HEK293 (cell line): Measurements from ENCODE around the gene SYN1.

ENCODE experiments used
- BCL11A ChIP-seq: fragments of 450-650 bp; formaldehyde crosslinking; IDR thresholded peaks from 2 replicates; pipeline ENCODE4 v1.5.1; 2016; ENCODE audit warnings: low read depth, missing biosample characterization, missing genetic modification characterization
- BCL6B ChIP-seq: fragments of 450-650 bp; formaldehyde crosslinking; IDR thresholded peaks from 2 replicates; pipeline ENCODE4 v1.5.1; 2017; ENCODE audit warnings: missing biosample characterization, missing genetic modification characterization
- CTCF ChIP-seq: fragments of 450-650 bp; formaldehyde crosslinking; IDR thresholded peaks from 2 replicates; pipeline ENCODE4 v1.5.1; 2016; ENCODE audit warnings: missing biosample characterization, missing genetic modification characterization
- GLI4 ChIP-seq: fragments of 450-650 bp; formaldehyde crosslinking; IDR thresholded peaks from 2 replicates; pipeline ENCODE4 v1.5.1; 2016; ENCODE audit warnings: missing biosample characterization, missing genetic modification characterization
- HOXC10 ChIP-seq: sonication (generic); formaldehyde crosslinking; IDR thresholded peaks from 2 replicates; pipeline ENCODE4 v1.8.1; 2023; ENCODE audit warnings: mild to moderate bottlenecking, missing genetic modification reagents
- INSM2 ChIP-seq: fragments of 450-650 bp; formaldehyde crosslinking; IDR thresholded peaks from 2 replicates; pipeline ENCODE4 v1.5.1; 2016; ENCODE audit warnings: missing biosample characterization, missing genetic modification characterization
- KLF16 ChIP-seq: fragments of 450-650 bp; formaldehyde crosslinking; IDR thresholded peaks from 2 replicates; pipeline ENCODE4 v1.5.1; 2017; ENCODE audit warnings: missing biosample characterization, missing genetic modification characterization
- PRDM6 ChIP-seq: fragments of 450-650 bp; formaldehyde crosslinking; IDR thresholded peaks from 2 replicates; pipeline ENCODE4 v1.5.1; 2017; ENCODE audit warnings: missing biosample characterization, missing genetic modification characterization
- RBAK ChIP-seq: fragments of 450-650 bp; formaldehyde crosslinking; IDR thresholded peaks from 2 replicates; pipeline ENCODE4 v1.5.1; 2016; ENCODE audit warnings: missing biosample characterization, missing genetic modification characterization
- SCRT1 ChIP-seq: fragments of 450-650 bp; formaldehyde crosslinking; IDR thresholded peaks from 2 replicates; pipeline ENCODE4 v1.5.1; 2016; ENCODE audit warnings: missing biosample characterization, missing genetic modification characterization, borderline replicate concordance
- ZBTB44 ChIP-seq: fragments of 450-650 bp; IDR thresholded peaks from 2 replicates; pipeline ENCODE4 v1.5.1; 2018; ENCODE audit warnings: missing biosample characterization, mild to moderate bottlenecking, missing genetic modification characterization
- ZFP3 ChIP-seq: fragments of 450-650 bp; formaldehyde crosslinking; IDR thresholded peaks from 2 replicates; pipeline ENCODE4 v1.5.1; 2016; ENCODE audit warnings: low read depth, missing biosample characterization, missing genetic modification characterization
- ZIC2 ChIP-seq: fragments of 450-650 bp; formaldehyde crosslinking; IDR thresholded peaks from 2 replicates; pipeline ENCODE4 v1.5.1; 2016; ENCODE audit warnings: missing biosample characterization, missing genetic modification characterization
- ZNF112 ChIP-seq: fragments of 450-650 bp; formaldehyde crosslinking; IDR thresholded peaks from 2 replicates; pipeline ENCODE4 v1.5.0; 2017; ENCODE audit warnings: missing biosample characterization, missing genetic modification characterization
- ZNF132 ChIP-seq: fragments of 450-650 bp; formaldehyde crosslinking; IDR thresholded peaks from 2 replicates; pipeline ENCODE4 v1.5.1; 2017; ENCODE audit warnings: missing biosample characterization, missing genetic modification characterization, borderline replicate concordance
- ZNF146 ChIP-seq: fragments of 450-650 bp; formaldehyde crosslinking; IDR thresholded peaks from 2 replicates; pipeline ENCODE4 v1.5.1; 2016; ENCODE audit warnings: missing biosample characterization, missing genetic modification characterization
- ZNF302 ChIP-seq: fragments of 450-650 bp; formaldehyde crosslinking; IDR thresholded peaks from 2 replicates; pipeline ENCODE4 v1.5.1; 2016; ENCODE audit warnings: missing biosample characterization, missing genetic modification characterization, low read depth
- ZNF398 ChIP-seq: fragments of 450-650 bp; formaldehyde crosslinking; IDR thresholded peaks from 2 replicates; pipeline ENCODE4 v1.5.1; 2017; ENCODE audit warnings: missing biosample characterization, missing genetic modification characterization
- ZNF423 ChIP-seq: fragments of 450-650 bp; formaldehyde crosslinking; IDR thresholded peaks from 2 replicates; pipeline ENCODE4 v1.5.1; 2016; ENCODE audit warnings: missing biosample characterization, missing genetic modification characterization
- ZNF473 ChIP-seq: fragments of 450-650 bp; formaldehyde crosslinking; IDR thresholded peaks from 2 replicates; pipeline ENCODE4 v1.5.1; 2017; ENCODE audit warnings: missing biosample characterization, missing genetic modification characterization
- ZNF529 ChIP-seq: fragments of 450-650 bp; formaldehyde crosslinking; IDR thresholded peaks from 2 replicates; pipeline ENCODE4 v1.5.1; 2017; ENCODE audit warnings: missing genetic modification characterization, missing biosample characterization; ENCODE audit not compliant: insufficient replicate concordance
- ZNF544 ChIP-seq: fragments of 450-650 bp; formaldehyde crosslinking; IDR thresholded peaks from 2 replicates; pipeline ENCODE4 v1.5.0; 2017; ENCODE audit warnings: missing biosample characterization, missing genetic modification characterization
- ZNF555 ChIP-seq: fragments of 450-650 bp; formaldehyde crosslinking; conservative IDR thresholded peaks from 2 replicates; pipeline ENCODE4 v1.5.1; 2017; ENCODE audit warnings: missing biosample characterization, mild to moderate bottlenecking, missing genetic modification characterization, inconsistent platforms
- ZNF558 ChIP-seq: fragments of 450-650 bp; formaldehyde crosslinking; IDR thresholded peaks from 2 replicates; pipeline ENCODE4 v1.5.1; 2016; ENCODE audit warnings: missing biosample characterization, missing genetic modification characterization
- ZNF610 ChIP-seq: fragments of 450-650 bp; formaldehyde crosslinking; IDR thresholded peaks from 2 replicates; pipeline ENCODE4 v1.5.1; 2016; ENCODE audit warnings: missing biosample characterization, missing genetic modification characterization, borderline replicate concordance
- ZNF623 ChIP-seq: fragments of 450-650 bp; formaldehyde crosslinking; IDR thresholded peaks from 2 replicates; pipeline ENCODE4 v1.5.1; 2016; ENCODE audit warnings: missing biosample characterization, missing genetic modification characterization
- ZNF658 ChIP-seq: fragments of 450-650 bp; formaldehyde crosslinking; IDR thresholded peaks from 2 replicates; pipeline ENCODE4; 2016; ENCODE audit warnings: missing biosample characterization, missing genetic modification characterization
- ZNF707 ChIP-seq: fragments of 450-650 bp; formaldehyde crosslinking; IDR thresholded peaks from 2 replicates; pipeline ENCODE4 v1.5.1; 2016; ENCODE audit warnings: missing biosample characterization, missing genetic modification characterization
- ZNF777 ChIP-seq: fragments of 450-650 bp; formaldehyde crosslinking; IDR thresholded peaks from 2 replicates; pipeline ENCODE4 v1.5.1; 2017; ENCODE audit warnings: missing biosample characterization, missing genetic modification characterization, borderline replicate concordance
- ZNF792 ChIP-seq: fragments of 450-650 bp; formaldehyde crosslinking; IDR thresholded peaks from 2 replicates; pipeline ENCODE4 v1.5.1; 2016; ENCODE audit warnings: missing biosample characterization, missing genetic modification characterization
- ZNF843 ChIP-seq: fragments of 450-650 bp; formaldehyde crosslinking; IDR thresholded peaks from 2 replicates; pipeline ENCODE4 v1.5.1; 2016; ENCODE audit warnings: missing biosample characterization, missing genetic modification characterization
- ZSCAN23 ChIP-seq: fragments of 450-650 bp; formaldehyde crosslinking; IDR thresholded peaks from 2 replicates; pipeline ENCODE4 v1.5.1; 2016; ENCODE audit warnings: missing biosample characterization, missing genetic modification characterization
- ZXDB ChIP-seq: fragments of 450-650 bp; formaldehyde crosslinking; IDR thresholded peaks from 2 replicates; pipeline ENCODE4 v1.5.1; 2016; ENCODE audit warnings: missing biosample characterization, missing genetic modification characterization

The SYN1 gene

GRCh38 chrX:47523297-47523696 is 96.4 kb downstream of the SYN1 start (continued):
- no peak for TF ChIP-seq ZNF707 (tag by site-specific recombination)
- TF ChIP-seq ZIC2 (tag by site-specific recombination), result peak; percentile 44; the same call in 1 of the 2 replicates
- TF ChIP-seq ZNF398 (tag by site-specific recombination), result no peak
- TF ChIP-seq ZNF558 (tag by site-specific recombination), result no peak
- no peak for TF ChIP-seq ZNF423 (tag by site-specific recombination)
- TF ChIP-seq RBAK, result no peak
- no peak for TF ChIP-seq ZNF623 (tag by site-specific recombination)
- no peak for TF ChIP-seq PRDM6 (tag by site-specific recombination)
- TF ChIP-seq ZSCAN23 (tag by site-specific recombination), result no peak
- TF ChIP-seq ZNF555 (tag by site-specific recombination), result no peak
- TF ChIP-seq ZNF473, result no peak
- TF ChIP-seq BCL11A (tag by site-specific recombination), result 0 out of 2 replicates have a peak, but pooled peaks have one; percentile 30
- no peak for TF ChIP-seq GLI4
- TF ChIP-seq ZXDB (tag by site-specific recombination), result no peak
- TF ChIP-seq ZNF792, result no peak
- TF ChIP-seq ZNF302 (tag by site-specific recombination), result no peak
- TF ChIP-seq HOXC10 (CRISPR knock-in tag), result no peak
- TF ChIP-seq ZNF777 (tag by site-specific recombination), result no peak
- TF ChIP-seq ZNF610, result no peak
- TF ChIP-seq SCRT1 (tag by site-specific recombination), result no peak
- TF ChIP-seq KLF16, result no peak
- no peak for TF ChIP-seq ZNF529 (tag by site-specific recombination)
- no peak for TF ChIP-seq ZNF843 (tag by site-specific recombination)
- TF ChIP-seq ZNF112 (tag by site-specific recombination), result no peak
- TF ChIP-seq ZNF544 (tag by site-specific recombination), result no peak
- TF ChIP-seq BCL6B (tag by site-specific recombination), result no peak
- no peak for TF ChIP-seq ZBTB44 (tag by site-specific recombination)
- no peak for TF ChIP-seq ZNF132
- TF ChIP-seq ZNF658 (tag by site-specific recombination), result no peak
- TF ChIP-seq CTCF (tag by site-specific recombination), result peak; percentile 92
- no peak for TF ChIP-seq ZNF146
- TF ChIP-seq ZFP3, result no peak
- TF ChIP-seq INSM2 (tag by site-specific recombination), result no peak
